22Rv1 (cell line): ENCODE results near the gene ACOXL.

Experiments
- CTCF ChIP-seq: fragments of 450-650 bp; IDR thresholded peaks from 2 replicates; pipeline ENCODE4 v1.5.1; 2017; ENCODE audit warnings: mild to moderate bottlenecking
- ZFX ChIP-seq: fragments of 450-650 bp; IDR thresholded peaks from 2 replicates; pipeline ENCODE4 v1.6.1; 2017; ENCODE audit warnings: antibody characterized with exemption, borderline replicate concordance

DNA sequence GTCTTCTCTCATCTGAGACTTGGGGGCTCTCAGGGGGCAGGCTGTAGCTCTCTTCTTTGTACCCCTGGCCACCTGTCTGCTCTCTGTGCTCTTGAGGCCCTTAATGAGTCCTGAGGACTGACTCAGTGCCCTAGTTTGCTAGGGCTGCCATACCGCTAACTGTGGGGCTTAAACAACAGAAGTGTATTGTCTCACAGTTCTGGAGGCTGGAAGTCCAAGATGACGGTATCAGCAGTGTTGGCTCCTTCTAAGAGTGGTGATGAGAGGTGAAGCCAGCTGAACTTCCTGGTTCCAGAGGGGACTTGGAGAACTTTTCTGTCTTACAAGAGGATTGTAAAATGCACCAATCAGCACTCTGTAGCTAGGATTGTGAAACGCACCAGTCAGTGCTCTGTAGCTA, 67.0 kb downstream of the ACOXL start:
- no peak for TF ChIP-seq CTCF
- TF ChIP-seq ZFX = no peak
